Measurements from ENCODE around the gene SFXN4.

SFXN4 gene

DNA sequence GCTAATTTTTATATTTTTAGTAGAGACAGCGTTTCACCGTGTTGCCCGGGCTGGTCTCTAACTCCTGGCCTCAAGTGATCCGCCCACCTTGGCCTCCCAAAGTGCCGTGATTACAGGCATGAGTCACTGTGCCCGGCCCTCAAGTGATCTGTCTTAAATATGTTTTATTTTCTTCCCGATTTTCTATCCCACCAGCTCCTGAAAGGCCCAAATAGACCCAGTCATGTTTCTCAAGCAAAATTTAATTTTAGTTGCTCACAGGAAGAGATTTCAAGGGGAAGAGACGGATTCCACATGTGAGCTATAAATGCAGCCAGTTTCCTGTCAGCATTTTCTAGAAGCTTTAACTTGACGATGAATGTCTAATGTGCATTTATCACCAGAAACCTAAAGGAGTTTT, 49.6 kb downstream of the SFXN4 start:
- TF ChIP-seq, protein P1, sequence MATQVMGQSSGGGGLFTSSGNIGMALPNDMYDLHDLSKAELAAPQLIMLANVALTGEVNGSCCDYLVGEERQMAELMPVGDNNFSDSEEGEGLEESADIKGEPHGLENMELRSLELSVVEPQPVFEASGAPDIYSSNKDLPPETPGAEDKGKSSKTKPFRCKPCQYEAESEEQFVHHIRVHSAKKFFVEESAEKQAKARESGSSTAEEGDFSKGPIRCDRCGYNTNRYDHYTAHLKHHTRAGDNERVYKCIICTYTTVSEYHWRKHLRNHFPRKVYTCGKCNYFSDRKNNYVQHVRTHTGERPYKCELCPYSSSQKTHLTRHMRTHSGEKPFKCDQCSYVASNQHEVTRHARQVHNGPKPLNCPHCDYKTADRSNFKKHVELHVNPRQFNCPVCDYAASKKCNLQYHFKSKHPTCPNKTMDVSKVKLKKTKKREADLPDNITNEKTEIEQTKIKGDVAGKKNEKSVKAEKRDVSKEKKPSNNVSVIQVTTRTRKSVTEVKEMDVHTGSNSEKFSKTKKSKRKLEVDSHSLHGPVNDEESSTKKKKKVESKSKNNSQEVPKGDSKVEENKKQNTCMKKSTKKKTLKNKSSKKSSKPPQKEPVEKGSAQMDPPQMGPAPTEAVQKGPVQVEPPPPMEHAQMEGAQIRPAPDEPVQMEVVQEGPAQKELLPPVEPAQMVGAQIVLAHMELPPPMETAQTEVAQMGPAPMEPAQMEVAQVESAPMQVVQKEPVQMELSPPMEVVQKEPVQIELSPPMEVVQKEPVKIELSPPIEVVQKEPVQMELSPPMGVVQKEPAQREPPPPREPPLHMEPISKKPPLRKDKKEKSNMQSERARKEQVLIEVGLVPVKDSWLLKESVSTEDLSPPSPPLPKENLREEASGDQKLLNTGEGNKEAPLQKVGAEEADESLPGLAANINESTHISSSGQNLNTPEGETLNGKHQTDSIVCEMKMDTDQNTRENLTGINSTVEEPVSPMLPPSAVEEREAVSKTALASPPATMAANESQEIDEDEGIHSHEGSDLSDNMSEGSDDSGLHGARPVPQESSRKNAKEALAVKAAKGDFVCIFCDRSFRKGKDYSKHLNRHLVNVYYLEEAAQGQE (IDR thresholded peaks at IDR 0.05; ENCODE audit: insufficient read depth in 1 of 2, low read depth in 2 of 2, low read length in 2 of 2): no peak
- TF ChIP-seq TAF1 (IDR thresholded peaks at IDR 0.05; ENCODE audit: borderline replicate concordance, insufficient read depth, low read length): no peak
- no peak for TF ChIP-seq FOXP2 (optimal IDR thresholded peaks at IDR 0.05; ENCODE audit: borderline replicate concordance, extremely low read depth, extremely low read length, insufficient read depth)
- TF ChIP-seq SIN3A (IDR thresholded peaks at IDR 0.05; ENCODE audit: borderline replicate concordance, insufficient read depth, low read length): no peak
- TF ChIP-seq POLR2AphosphoS5 (IDR thresholded peaks at IDR 0.05; ENCODE audit: low read depth, low read length): no peak

DNA sequence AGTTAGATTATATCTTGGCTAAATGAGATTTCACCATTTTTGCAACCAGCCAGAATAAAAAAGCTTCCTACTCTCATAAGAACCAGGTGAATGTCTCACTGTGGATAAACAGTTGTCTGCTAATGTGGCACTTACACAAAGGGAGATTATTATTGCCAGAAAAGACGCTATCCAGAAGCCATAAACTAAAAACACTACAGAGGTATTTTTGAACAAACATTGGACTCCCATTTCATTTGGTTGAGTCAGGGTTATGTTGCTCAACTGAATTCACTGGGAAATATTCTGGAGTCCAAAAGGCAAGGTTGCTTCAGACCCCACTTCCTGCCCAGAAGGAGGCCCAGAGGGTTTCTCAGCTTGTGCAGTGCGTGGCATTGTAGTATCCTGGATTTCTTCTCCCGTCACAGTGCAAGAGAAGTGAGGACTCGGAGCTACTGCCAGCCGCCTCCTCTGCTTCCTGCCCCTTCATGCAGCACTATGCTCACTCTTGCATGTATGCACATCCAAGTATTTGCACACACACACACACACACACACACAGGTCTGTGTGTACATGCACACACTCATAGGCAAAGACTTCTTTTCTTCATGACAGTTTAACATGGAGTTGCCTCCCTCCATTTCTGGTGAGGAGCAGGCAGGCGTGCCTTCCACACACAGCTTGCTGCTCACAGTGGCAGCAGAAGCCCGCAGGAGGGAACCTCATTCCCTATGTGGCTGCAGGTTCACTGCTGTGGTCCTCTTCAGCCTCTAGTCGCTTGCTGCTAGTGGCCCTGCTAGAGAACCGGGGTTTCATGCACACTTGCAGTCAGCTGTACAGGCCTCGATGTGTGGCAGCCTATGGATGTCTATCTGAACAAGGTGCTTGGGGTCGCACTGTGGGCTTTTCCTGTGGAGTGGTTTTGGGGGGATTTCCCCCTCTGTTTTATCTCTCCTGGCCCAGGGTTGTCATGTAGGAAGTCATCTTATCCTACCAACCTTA, 51.5 kb downstream of the SFXN4 start:
- TF ChIP-seq SIN3A (IDR thresholded peaks at IDR 0.05; ENCODE audit: borderline replicate concordance, insufficient read depth, low read length) (no peak), TAF1 (IDR thresholded peaks at IDR 0.05; ENCODE audit: borderline replicate concordance, insufficient read depth, low read length) (no peak), FOXP2 (optimal IDR thresholded peaks at IDR 0.05; ENCODE audit: borderline replicate concordance, extremely low read depth, extremely low read length, insufficient read depth) (no peak), POLR2AphosphoS5 (IDR thresholded peaks at IDR 0.05; ENCODE audit: low read depth, low read length) (no peak)
- TF ChIP-seq, protein P1 (IDR thresholded peaks at IDR 0.05; ENCODE audit: insufficient read depth in 1 of 2, low read depth in 2 of 2, low read length in 2 of 2): no peak

DNA sequence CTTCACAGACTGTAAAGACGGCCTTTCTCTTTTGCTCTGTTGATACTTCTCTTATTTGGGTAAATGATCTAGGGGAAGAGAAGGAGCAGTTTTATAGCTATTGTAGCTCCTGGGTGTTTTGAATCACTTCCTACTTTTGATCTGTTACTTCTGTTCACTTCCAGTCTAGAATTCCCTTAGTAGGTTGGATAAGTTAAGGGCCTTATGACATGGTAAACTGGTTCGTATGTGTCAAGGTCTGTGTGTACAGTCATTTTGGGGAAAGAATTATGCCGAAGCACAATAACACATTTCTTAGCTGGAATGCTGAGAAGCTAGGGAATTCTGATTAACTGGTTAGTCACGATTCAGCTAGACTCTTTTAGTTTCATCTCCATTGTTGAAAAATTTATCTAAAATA, 53.5 kb downstream of the SFXN4 start:
- TF ChIP-seq SIN3A (IDR thresholded peaks at IDR 0.05; ENCODE audit: borderline replicate concordance, insufficient read depth, low read length) (no peak), FOXP2 (optimal IDR thresholded peaks at IDR 0.05; ENCODE audit: borderline replicate concordance, extremely low read depth, extremely low read length, insufficient read depth) (no peak), TAF1 (IDR thresholded peaks at IDR 0.05; ENCODE audit: borderline replicate concordance, insufficient read depth, low read length) (no peak), POLR2AphosphoS5 (IDR thresholded peaks at IDR 0.05; ENCODE audit: low read depth, low read length) (no peak)
- TF ChIP-seq, protein P1 (IDR thresholded peaks at IDR 0.05; ENCODE audit: insufficient read depth in 1 of 2, low read depth in 2 of 2, low read length in 2 of 2): no peak

DNA sequence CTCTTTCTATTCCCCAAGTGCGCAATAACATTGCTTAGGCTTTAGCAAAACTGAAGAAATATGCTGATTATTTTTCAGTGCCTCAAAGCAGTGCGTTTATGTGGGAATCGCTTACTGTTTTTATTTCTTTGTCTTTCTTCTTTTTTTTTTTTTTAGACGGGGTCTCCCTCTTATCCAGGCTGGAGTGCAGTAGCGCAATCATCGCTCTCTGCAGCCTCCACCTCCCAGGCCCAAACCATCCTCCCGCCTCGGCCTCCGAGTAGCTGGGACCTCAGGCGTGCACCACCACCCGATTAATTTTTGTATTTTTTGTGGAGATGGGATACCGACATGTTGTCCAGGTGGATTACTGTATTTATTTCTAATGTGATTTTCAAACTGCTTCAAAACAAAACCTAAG, 60.4 kb downstream of the SFXN4 start:
- TF ChIP-seq TAF1 (IDR thresholded peaks at IDR 0.05; ENCODE audit: borderline replicate concordance, insufficient read depth, low read length): no peak
- no peak for TF ChIP-seq FOXP2 (optimal IDR thresholded peaks at IDR 0.05; ENCODE audit: borderline replicate concordance, extremely low read depth, extremely low read length, insufficient read depth)
- TF ChIP-seq, protein P1 (IDR thresholded peaks at IDR 0.05; ENCODE audit: insufficient read depth in 1 of 2, low read depth in 2 of 2, low read length in 2 of 2): no peak

Measured in PFSK-1 (cell line).